BJ (cell line): ENCODE measurements around the gene SPDYC. TPM values are rescaled to one million over a fixed set of nuclear protein-coding genes. Genes with fewer than 3 reads are reported as not detected.

Source experiments
- CTCF ChIA-PET: fragments of 350-600 bp; formaldehyde crosslinking; extraction: SDS; loops from one replicate; lab custom pipeline; 2021; ENCODE audit warnings: antibody characterized with exemption, inconsistent platforms; lab: Yijun Ruan, JAX
- POLR2A ChIA-PET: fragments of 300-600 bp; sonication (Branson Sonifier 250); formaldehyde crosslinking; extraction: SDS; loops from one replicate; lab custom pipeline; 2021; ENCODE audit warnings: antibody characterized with exemption; lab: Charles Lee
- DNase-seq: peaks from one replicate; pipeline ENCODE4 v3.0.0-alpha.2; 2011; ENCODE audit warnings: low read depth
- H3K27me3 ChIP-seq: 2 replicates; pipeline ENCODE4 v1.6.0; 2011; ENCODE audit warnings: low read length; ENCODE audit not compliant: control insufficient read depth, insufficient read depth
- H3K36me3 ChIP-seq: 2 replicates; pipeline ENCODE4 v1.5.1; 2011; ENCODE audit warnings: low read length; ENCODE audit not compliant: control insufficient read depth, insufficient read depth
- H3K4me3 ChIP-seq: 2 replicates; pipeline ENCODE4 v1.5.1; 2011; ENCODE audit warnings: low read depth, mild to moderate bottlenecking, control low read depth, low read length
- polyA plus RNA-seq: library from polyadenylated mRNA; depleted of rRNA; stranded (reverse); fragments of >200 nt; gene quantifications from 2 replicates; pipeline ENCODE4 v1.2.3, GENCODE V29; 2011
- TF ChIP-seq, protein P1 (sequence below): IDR thresholded peaks from 2 replicates; pipeline ENCODE4 v1.5.1; 2011; ENCODE audit warnings: low read depth, mild to moderate bottlenecking, control low read depth, inconsistent platforms, low read length, moderate library complexity; ENCODE audit not compliant: insufficient read depth

SPDYC gene
- polyA plus RNA-seq, 1 experiment = not detected

GRCh38 chr11:65134240-65134951 lies 35.6 kb upstream of the SPDYC start, which contains the start of gene SYVN1:
SYVN1 (minus strand) TSS chr11:65134519; CDS start chr11:65133601, 918 bp downstream.
- DNase-seq = no peak
- Histone ChIP-seq H3K27me3 (no peaks in the 10 kb centered on the region), H3K4me3 (peak within 1 kb of the TSS; percentile 84), H3K36me3 (peaks cover 30% of the 10 kb centered on the region)
- ChIA-PET POLR2A (interaction anchor here (0.6 to 1.3 kb wide), 2 partner anchors 12 to 120 kb away, joined by 3 to 5 read pairs; partner anchors contain the start of genes FAU and MRPL49), CTCF (interaction anchor here (0.5 to 1.4 kb wide), 10 partner anchors 10 to 645 kb away, joined by 3 to 11 read pairs (median 4); partner anchors contain the start of genes CAPN1, TM7SF2 and ZNHIT2)
- TF ChIP-seq, protein P1, sequence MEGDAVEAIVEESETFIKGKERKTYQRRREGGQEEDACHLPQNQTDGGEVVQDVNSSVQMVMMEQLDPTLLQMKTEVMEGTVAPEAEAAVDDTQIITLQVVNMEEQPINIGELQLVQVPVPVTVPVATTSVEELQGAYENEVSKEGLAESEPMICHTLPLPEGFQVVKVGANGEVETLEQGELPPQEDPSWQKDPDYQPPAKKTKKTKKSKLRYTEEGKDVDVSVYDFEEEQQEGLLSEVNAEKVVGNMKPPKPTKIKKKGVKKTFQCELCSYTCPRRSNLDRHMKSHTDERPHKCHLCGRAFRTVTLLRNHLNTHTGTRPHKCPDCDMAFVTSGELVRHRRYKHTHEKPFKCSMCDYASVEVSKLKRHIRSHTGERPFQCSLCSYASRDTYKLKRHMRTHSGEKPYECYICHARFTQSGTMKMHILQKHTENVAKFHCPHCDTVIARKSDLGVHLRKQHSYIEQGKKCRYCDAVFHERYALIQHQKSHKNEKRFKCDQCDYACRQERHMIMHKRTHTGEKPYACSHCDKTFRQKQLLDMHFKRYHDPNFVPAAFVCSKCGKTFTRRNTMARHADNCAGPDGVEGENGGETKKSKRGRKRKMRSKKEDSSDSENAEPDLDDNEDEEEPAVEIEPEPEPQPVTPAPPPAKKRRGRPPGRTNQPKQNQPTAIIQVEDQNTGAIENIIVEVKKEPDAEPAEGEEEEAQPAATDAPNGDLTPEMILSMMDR = no peak

GRCh38 chr11:65134952-65135632 lies 34.9 kb upstream of the SPDYC start:
- Histone ChIP-seq H3K36me3 (peaks cover 23% of the 10 kb centered on the region), H3K27me3 (no peaks in the 10 kb centered on the region), H3K4me3 (peak overlapping the region; percentile 84)
- ChIA-PET CTCF (interaction anchor here (0.7 to 1.4 kb wide), 11 partner anchors 11 to 644 kb away, joined by 3 to 11 read pairs (median 3); partner anchors contain the start of genes CAPN1, POLA2, TM7SF2 and ZNHIT2), POLR2A (interaction anchor here (0.6 to 1.3 kb wide), 3 partner anchors 13 to 128 kb away, joined by 3 to 5 read pairs (median 4); partner anchors contain the start of genes FAU and MRPL49)
- peak; percentile 87 for DNase-seq
- TF ChIP-seq, protein P1 = no peak

- TF ChIP-seq, protein P1 = no peak
- Histone ChIP-seq H3K4me3 (peak overlapping the region; percentile 84), H3K36me3 (peaks cover 18% of the 10 kb centered on the region), H3K27me3 (no peaks in the 10 kb centered on the region)
- DNase-seq = no peak
- CTCF ChIA-PET = interaction anchor here (0.9 to 1.3 kb wide), 10 partner anchors 9 to 644 kb away, joined by 3 to 11 read pairs (median 3); partner anchors contain the start of genes CAPN1, POLA2, TM7SF2 and ZNHIT2
- POLR2A ChIA-PET = interaction anchor here (1.1 to 1.3 kb wide), 2 partner anchors 14 to 129 kb away, joined by 4 to 5 read pairs; partner anchors contain the start of genes FAU and MRPL49
These were observed 34.3 kb upstream of the SPDYC start for GRCh38 chr11:65135633-65136145.

- no peak for DNase-seq
These were observed 33.4 kb upstream of the SPDYC start for GRCh38 chr11:65136515-65137096.

More at GRCh38 chr11:65136515-65137096, 33.4 kb upstream of the SPDYC start:
- no peaks in the 10 kb centered on the region for H3K27me3 ChIP-seq
- TF ChIP-seq, protein P1 = no peak
- H3K36me3 ChIP-seq = peaks cover 9% of the 10 kb centered on the region
- POLR2A ChIA-PET = no interaction called here
- no peak overlapping the region for H3K4me3 ChIP-seq
- CTCF ChIA-PET = interaction anchor here (1.1 to 1.3 kb wide), 3 partner anchors 8 to 125 kb away, joined by 3 read pairs; partner anchors contain the start of gene POLA2
